ENCODE results near the gene NRP1.

The NRP1 gene

GRCh38 chr10:33152146-33152545, 182.3 kb downstream of the NRP1 start:
- Histone ChIP-seq H4K20me1 (ENCODE audit: control insufficient read depth, insufficient read depth, low read depth, low read length) (no peaks in the 10 kb centered on the region), H3K4me2 (ENCODE audit: low read length) (no peak overlapping the region), H3F3A (ENCODE audit: control insufficient read depth, insufficient read depth) (no peaks in the 10 kb centered on the region), H3K9me3 (ENCODE audit: control insufficient read depth, insufficient read depth, low read length) (no peaks in the 10 kb centered on the region), H3K4me1 (ENCODE audit: control insufficient read depth, low read length) (peaks cover 26% of the 10 kb centered on the region), H3K27me3 (ENCODE audit: control insufficient read depth, low read length) (0 out of 2 replicates have a peak, but pooled peaks cover 3% of the 10 kb centered on the region), H3K36me3 (ENCODE audit: control insufficient read depth, low read length) (no peaks in the 10 kb centered on the region), H3K9me2 (replicated peaks; ENCODE audit: control insufficient read depth, low read length) (no peaks in the 10 kb centered on the region), H3K79me2 (ENCODE audit: control insufficient read depth, low read length) (no peaks in the 10 kb centered on the region), H3K4me3 (ENCODE audit: low read length) (no peak overlapping the region), H3K27ac (ENCODE audit: low read depth, low read length) (no peak overlapping the region)
- TF ChIP-seq EZH2phosphoT487 (IDR thresholded peaks at IDR 0.05; ENCODE audit: borderline replicate concordance, low read length): no peak
- TF ChIP-seq CTCF (IDR thresholded peaks at IDR 0.05; ENCODE audit: low read depth, low read length, poor library complexity, severe bottlenecking): no peak

- no peak overlapping the region for H3K4me3 ChIP-seq (ENCODE audit: low read length)
- TF ChIP-seq CTCF (IDR thresholded peaks at IDR 0.05; ENCODE audit: low read depth, low read length, poor library complexity, severe bottlenecking): no peak
- TF ChIP-seq EZH2phosphoT487 (IDR thresholded peaks at IDR 0.05; ENCODE audit: borderline replicate concordance, low read length): no peak
- H3K4me2 ChIP-seq (ENCODE audit: low read length): no peak overlapping the region
- H3K4me1 ChIP-seq (ENCODE audit: control insufficient read depth, low read length): peaks cover 22% of the 10 kb centered on the region
- H3K36me3 ChIP-seq (ENCODE audit: control insufficient read depth, low read length): no peaks in the 10 kb centered on the region
- H3K79me2 ChIP-seq (ENCODE audit: control insufficient read depth, low read length): no peaks in the 10 kb centered on the region
- no peaks in the 10 kb centered on the region for H3K9me2 ChIP-seq (replicated peaks; ENCODE audit: control insufficient read depth, low read length)
- H3K27ac ChIP-seq (ENCODE audit: low read depth, low read length): no peak overlapping the region
- no peaks in the 10 kb centered on the region for H3F3A ChIP-seq (ENCODE audit: control insufficient read depth, insufficient read depth)
- no peaks in the 10 kb centered on the region for H4K20me1 ChIP-seq (ENCODE audit: control insufficient read depth, insufficient read depth, low read depth, low read length)
- H3K27me3 ChIP-seq (ENCODE audit: control insufficient read depth, low read length): no peaks in the 10 kb centered on the region
- H3K9me3 ChIP-seq (ENCODE audit: control insufficient read depth, insufficient read depth, low read length): no peaks in the 10 kb centered on the region
Measured at GRCh38 chr10:33151344-33151864, 183.1 kb downstream of the NRP1 start.

GRCh38 chr10:33150889-33151288, 183.6 kb downstream of the NRP1 start:
- Histone ChIP-seq H4K20me1 (ENCODE audit: control insufficient read depth, insufficient read depth, low read depth, low read length) (no peaks in the 10 kb centered on the region), H3K36me3 (ENCODE audit: control insufficient read depth, low read length) (no peaks in the 10 kb centered on the region), H3K9me3 (ENCODE audit: control insufficient read depth, insufficient read depth, low read length) (no peaks in the 10 kb centered on the region), H3K27ac (ENCODE audit: low read depth, low read length) (no peak overlapping the region), H3K4me3 (ENCODE audit: low read length) (no peak overlapping the region), H3F3A (ENCODE audit: control insufficient read depth, insufficient read depth) (no peaks in the 10 kb centered on the region), H3K79me2 (ENCODE audit: control insufficient read depth, low read length) (no peaks in the 10 kb centered on the region), H3K9me2 (replicated peaks; ENCODE audit: control insufficient read depth, low read length) (no peaks in the 10 kb centered on the region), H3K27me3 (ENCODE audit: control insufficient read depth, low read length) (no peaks in the 10 kb centered on the region), H3K4me1 (ENCODE audit: control insufficient read depth, low read length) (peaks cover 19% of the 10 kb centered on the region), H3K4me2 (ENCODE audit: low read length) (no peak overlapping the region)
- TF ChIP-seq CTCF (IDR thresholded peaks at IDR 0.05; ENCODE audit: low read depth, low read length, poor library complexity, severe bottlenecking): no peak
- TF ChIP-seq EZH2phosphoT487 (IDR thresholded peaks at IDR 0.05; ENCODE audit: borderline replicate concordance, low read length): no peak
